GM18507 (cell line): ENCODE data around the gene SELP.
"Not testable (repeated sequence)": the region's sequence is repeated elsewhere in the genome, so short reads cannot be mapped to it uniquely, and the experiment has no call there.

Experiments
- DNase-seq: peaks from one replicate; pipeline ENCODE4 v3.0.0; 2011; ENCODE audit warnings: low read depth; ENCODE audit not compliant: insufficient read length; ENCODE audit errors: extremely low spot score
- FAIRE-seq: peaks from 2 replicates; lab custom pipeline; 2011; peaks lifted over from hg19 to GRCh38; lab: Jason Lieb, UNC

SELP gene

GRCh38 chr1:169630006-169630405, at the start of gene SELP:
TSS of gene SELP (minus strand) at chr1:169630124. CDS start at chr1:169630074, 50 bp downstream.
- DNase-seq: no peak
- FAIRE-seq: no peak

GRCh38 chr1:169679692-169680091, 49.8 kb upstream of the SELP start:
- DNase-seq: no peak
- FAIRE-seq: peak; percentile 12

- FAIRE-seq: peak; percentile 41
These were observed 46.1 kb upstream of the SELP start for GRCh38 chr1:169676001-169676400.

GRCh38 chr1:169670836-169671235, 40.9 kb upstream of the SELP start:
- DNase-seq (no peak), FAIRE-seq (peak; percentile 45)

More at GRCh38 chr1:169676001-169676400, 46.1 kb upstream of the SELP start:
- DNase-seq: no peak

- not testable (repeated sequence) for FAIRE-seq, DNase-seq
These were observed 40.3 kb upstream of the SELP start for GRCh38 chr1:169670244-169670643.

- FAIRE-seq, DNase-seq: not testable (repeated sequence)
These were observed 38.0 kb upstream of the SELP start for GRCh38 chr1:169667699-169668596.

GRCh38 chr1:169667227-169667639, 37.3 kb upstream of the SELP start:
- not testable (repeated sequence) for DNase-seq
- peak; percentile 44 for FAIRE-seq

GRCh38 chr1:169662680-169663079, 32.8 kb upstream of the SELP start:
- not testable (repeated sequence) for DNase-seq

GRCh38 chr1:169661066-169661465, 31.1 kb upstream of the SELP start:
- FAIRE-seq: not testable (repeated sequence)

More at GRCh38 chr1:169662680-169663079, 32.8 kb upstream of the SELP start:
- not testable (repeated sequence) for FAIRE-seq

GRCh38 chr1:169658777-169659176, 28.9 kb upstream of the SELP start:
- DNase-seq, FAIRE-seq: not testable (repeated sequence)

More at GRCh38 chr1:169661066-169661465, 31.1 kb upstream of the SELP start:
- DNase-seq: not testable (repeated sequence)

GRCh38 chr1:169653873-169654272, 23.9 kb upstream of the SELP start:
- no peak for FAIRE-seq
- DNase-seq: no peak

- DNase-seq (no peak), FAIRE-seq (no peak)
These were observed 21.1 kb upstream of the SELP start for GRCh38 chr1:169651035-169651434.

- FAIRE-seq (no peak), DNase-seq (no peak)
These were observed 20.6 kb upstream of the SELP start for GRCh38 chr1:169650551-169650950.

- no peak for DNase-seq
- no peak for FAIRE-seq
These were observed 18.8 kb upstream of the SELP start for GRCh38 chr1:169648709-169649108.

- DNase-seq: no peak
- no peak for FAIRE-seq
These were observed 18.3 kb upstream of the SELP start for GRCh38 chr1:169648187-169648586.

GRCh38 chr1:169647512-169647911, 17.6 kb upstream of the SELP start:
- DNase-seq (no peak), FAIRE-seq (no peak)

- FAIRE-seq: no peak
- no peak for DNase-seq
These were observed 14.4 kb upstream of the SELP start for GRCh38 chr1:169644297-169644696.

- DNase-seq (no peak), FAIRE-seq (no peak)
These were observed 5.0 kb upstream of the SELP start for GRCh38 chr1:169634877-169635276.

GRCh38 chr1:169634145-169634544, 4.2 kb upstream of the SELP start:
- FAIRE-seq (no peak), DNase-seq (no peak)

- DNase-seq (no peak), FAIRE-seq (no peak)
These were observed 1.3 kb upstream of the SELP start for GRCh38 chr1:169631249-169631648.

- FAIRE-seq: no peak
- no peak for DNase-seq
These were observed 5.0 kb downstream of the SELP start for GRCh38 chr1:169624912-169625311.
